OCI-LY3 (cell line): ENCODE measurements around the gene ARMC2.
A peak's percentile ranks its signal among the peaks of the same experiment; 100 is the strongest.

ENCODE experiments used
- H2AFZ ChIP-seq: fragments of 200-600, 300-600 bp; shearing (Covaris generic); 2 replicates; pipeline ENCODE4 v1.6.0; 2014; ENCODE audit warnings: antibody characterized with exemption, low read depth, low read length
- H3K27ac ChIP-seq: fragments of 200-600, 300-600 bp; sonication (generic); 2 replicates; pipeline ENCODE4 v1.5.1; 2014; ENCODE audit warnings: mild to moderate bottlenecking, low read length, moderate library complexity, mixed read lengths
- H3K27me3 ChIP-seq: fragments of 200-600, 300-600 bp; sonication (generic); 2 replicates; pipeline ENCODE4 v1.6.1; 2014; ENCODE audit warnings: low read depth, low read length, mixed read lengths
- H3K36me3 ChIP-seq: fragments of 200-600, 300-600 bp; sonication (generic); replicated peaks from 2 replicates; pipeline ENCODE3; 2014; ENCODE audit warnings: low read depth, low read length, mixed read lengths
- H3K4me1 ChIP-seq: fragments of 300-600, 200-600 bp; sonication (generic); 2 replicates; pipeline ENCODE4 v1.6.1; 2014; ENCODE audit warnings: low read length, mixed read lengths
- H3K4me2 ChIP-seq: fragments of 200-600, 300-600 bp; sonication (generic); 2 replicates; pipeline ENCODE4 v1.6.1; 2014; ENCODE audit warnings: low read length, mixed read lengths
- H3K4me3 ChIP-seq: fragments of 300-600, 200-600 bp; sonication (generic); 2 replicates; pipeline ENCODE4 v1.5.1; 2014; ENCODE audit warnings: antibody characterized with exemption, mild to moderate bottlenecking, low read length, moderate library complexity
- H3K79me2 ChIP-seq: fragments of 300-600, 200-600 bp; shearing (Covaris generic); 2 replicates; pipeline ENCODE4 v1.6.1; 2014; ENCODE audit warnings: mild to moderate bottlenecking, low read length, mixed read lengths
- H3K9ac ChIP-seq: fragments of 300-600, 200-600 bp; shearing (Covaris generic); 2 replicates; pipeline ENCODE4 v1.6.0; 2014; ENCODE audit warnings: mild to moderate bottlenecking, low read length, moderate library complexity
- H3K9me3 ChIP-seq: fragments of 200-600, 300-600 bp; shearing (Covaris generic); 2 replicates; pipeline ENCODE4 v1.6.1; 2014; ENCODE audit warnings: low read length, mixed read lengths; ENCODE audit not compliant: insufficient read depth
- H4K20me1 ChIP-seq: fragments of 200-600, 300-600 bp; sonication (generic); 2 replicates; pipeline ENCODE4 v1.6.1; 2016; ENCODE audit warnings: low read length, mixed read lengths; ENCODE audit not compliant: insufficient read depth
- EZH2phosphoT487 ChIP-seq: fragments of 200-600 bp; shearing (Covaris generic); IDR thresholded peaks from 2 replicates; pipeline ENCODE4 v1.6.1; 2018; ENCODE audit warnings: antibody characterized with exemption, mixed run types, low read depth
- TF ChIP-seq, protein P1 (sequence below): fragments of 200-600, 300-600 bp; sonication (generic); IDR thresholded peaks from 2 replicates; pipeline ENCODE4 v1.5.1; 2014; ENCODE audit warnings: antibody characterized with exemption, low read length, low read depth

The ARMC2 gene

DNA sequence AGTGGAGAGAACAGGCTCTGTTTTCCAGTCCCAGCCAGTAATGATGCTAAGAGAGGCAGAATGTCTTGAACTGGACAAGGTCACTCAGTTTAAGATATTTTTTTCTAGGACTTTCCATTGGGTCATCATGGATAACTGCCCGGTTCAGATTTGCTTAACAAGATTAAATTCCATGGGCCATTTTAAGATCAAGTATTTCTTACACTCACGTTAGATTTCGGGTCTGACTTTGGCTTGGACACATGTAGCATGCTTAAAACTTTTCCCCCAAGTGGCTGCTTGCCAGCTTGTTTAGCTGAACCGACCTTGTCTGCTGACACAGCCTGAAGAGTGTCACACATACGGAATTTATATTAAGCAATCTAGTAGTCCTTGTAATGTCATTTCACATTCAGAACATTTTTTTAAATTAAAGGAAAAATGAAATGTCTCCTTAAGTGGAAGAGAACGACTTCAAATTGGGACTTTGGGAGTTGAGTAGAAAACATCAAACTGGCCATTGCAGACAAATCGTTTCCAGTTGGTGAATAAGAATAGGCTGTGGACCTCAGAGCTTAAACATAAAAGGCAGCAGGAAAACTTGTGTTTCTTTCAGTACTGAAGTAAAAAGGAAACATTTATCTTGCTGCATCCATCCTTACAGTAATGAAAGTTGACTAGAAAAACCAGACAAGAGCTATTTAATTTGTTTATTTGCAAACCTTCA, 29.0 kb downstream of the ARMC2 start:
- Histone ChIP-seq H3K9me3 (peaks cover 4% of the 10 kb centered on the region; the same call in 1 of the 2 replicates), H3K27me3 (peaks cover 68% of the 10 kb centered on the region), H3K27ac (no peak overlapping the region), H2AFZ (no peak overlapping the region), H3K9ac (no peak overlapping the region), H4K20me1 (no peaks in the 10 kb centered on the region), H3K4me2 (no peak overlapping the region), H3K36me3 (peaks cover 3% of the 10 kb centered on the region), H3K4me1 (peaks cover 31% of the 10 kb centered on the region), H3K4me3 (no peak overlapping the region), H3K79me2 (no peaks in the 10 kb centered on the region)
- TF ChIP-seq, protein P1, sequence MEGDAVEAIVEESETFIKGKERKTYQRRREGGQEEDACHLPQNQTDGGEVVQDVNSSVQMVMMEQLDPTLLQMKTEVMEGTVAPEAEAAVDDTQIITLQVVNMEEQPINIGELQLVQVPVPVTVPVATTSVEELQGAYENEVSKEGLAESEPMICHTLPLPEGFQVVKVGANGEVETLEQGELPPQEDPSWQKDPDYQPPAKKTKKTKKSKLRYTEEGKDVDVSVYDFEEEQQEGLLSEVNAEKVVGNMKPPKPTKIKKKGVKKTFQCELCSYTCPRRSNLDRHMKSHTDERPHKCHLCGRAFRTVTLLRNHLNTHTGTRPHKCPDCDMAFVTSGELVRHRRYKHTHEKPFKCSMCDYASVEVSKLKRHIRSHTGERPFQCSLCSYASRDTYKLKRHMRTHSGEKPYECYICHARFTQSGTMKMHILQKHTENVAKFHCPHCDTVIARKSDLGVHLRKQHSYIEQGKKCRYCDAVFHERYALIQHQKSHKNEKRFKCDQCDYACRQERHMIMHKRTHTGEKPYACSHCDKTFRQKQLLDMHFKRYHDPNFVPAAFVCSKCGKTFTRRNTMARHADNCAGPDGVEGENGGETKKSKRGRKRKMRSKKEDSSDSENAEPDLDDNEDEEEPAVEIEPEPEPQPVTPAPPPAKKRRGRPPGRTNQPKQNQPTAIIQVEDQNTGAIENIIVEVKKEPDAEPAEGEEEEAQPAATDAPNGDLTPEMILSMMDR, result no peak
- no peak for TF ChIP-seq EZH2phosphoT487

DNA sequence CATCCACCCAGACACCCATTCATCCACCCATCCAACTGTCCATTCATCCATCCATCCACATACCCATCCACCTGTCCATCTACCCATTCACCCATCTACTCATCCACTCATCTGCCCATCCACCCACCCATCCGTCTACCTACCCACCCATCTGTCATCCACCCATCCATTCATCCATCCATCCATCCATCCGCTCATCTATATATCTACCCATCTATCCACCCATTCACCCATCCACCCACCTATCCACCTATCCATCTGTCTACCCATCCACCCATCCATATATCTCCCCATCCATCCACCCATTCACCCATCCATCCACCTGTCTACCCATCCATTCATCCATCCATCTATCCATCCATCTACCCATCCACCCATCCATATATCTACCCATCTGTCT, 30.7 kb downstream of the ARMC2 start:
- no peak overlapping the region for H3K4me3 ChIP-seq
- no peaks in the 10 kb centered on the region for H3K79me2 ChIP-seq
- peaks cover 3% of the 10 kb centered on the region for H3K36me3 ChIP-seq
- H3K27ac ChIP-seq, result no peak overlapping the region
- peaks cover 56% of the 10 kb centered on the region for H3K27me3 ChIP-seq
- H2AFZ ChIP-seq, result no peak overlapping the region
- H3K9ac ChIP-seq, result no peak overlapping the region
- TF ChIP-seq, protein P1, result no peak
- no peak for TF ChIP-seq EZH2phosphoT487
- peaks cover 13% of the 10 kb centered on the region; the same call in 1 of the 2 replicates for H3K9me3 ChIP-seq
- H3K4me2 ChIP-seq, result no peak overlapping the region
- H3K4me1 ChIP-seq, result peaks cover 29% of the 10 kb centered on the region
- peaks cover 4% of the 10 kb centered on the region; the same call in 1 of the 2 replicates for H4K20me1 ChIP-seq

DNA sequence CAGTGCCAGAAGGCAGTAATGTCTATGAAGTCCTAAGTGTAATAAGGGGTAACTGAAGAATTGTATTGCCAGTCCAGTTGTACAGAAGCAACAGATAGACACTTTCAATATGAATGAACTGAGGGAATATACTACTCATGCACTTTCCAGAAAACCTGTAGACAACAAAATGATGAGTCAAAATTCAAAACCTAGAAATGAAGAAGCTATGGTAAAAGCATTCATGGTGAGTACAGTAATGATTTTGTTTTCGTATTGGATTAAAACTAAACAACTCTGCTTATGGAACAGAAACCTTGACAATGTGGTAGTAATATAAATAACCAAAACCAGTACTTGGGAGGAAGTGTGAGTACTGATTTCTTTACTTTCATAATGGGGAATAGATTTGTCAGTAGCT, 35.0 kb downstream of the ARMC2 start:
- TF ChIP-seq EZH2phosphoT487, result peak; percentile 62; the same call in 1 of the 2 replicates
- TF ChIP-seq, protein P1, result no peak
- Histone ChIP-seq H4K20me1 (peaks cover 4% of the 10 kb centered on the region; the same call in 1 of the 2 replicates), H3K27me3 (peaks cover 53% of the 10 kb centered on the region), H3K4me3 (no peak overlapping the region), H2AFZ (no peak overlapping the region), H3K9me3 (peaks cover 13% of the 10 kb centered on the region; the same call in 1 of the 2 replicates), H3K36me3 (peaks cover 3% of the 10 kb centered on the region), H3K4me1 (peaks cover 23% of the 10 kb centered on the region), H3K4me2 (peak overlapping the region; percentile 38; the same call in 1 of the 2 replicates), H3K79me2 (no peaks in the 10 kb centered on the region), H3K27ac (peak overlapping the region; percentile 28; the same call in 1 of the 2 replicates), H3K9ac (no peak overlapping the region)

DNA sequence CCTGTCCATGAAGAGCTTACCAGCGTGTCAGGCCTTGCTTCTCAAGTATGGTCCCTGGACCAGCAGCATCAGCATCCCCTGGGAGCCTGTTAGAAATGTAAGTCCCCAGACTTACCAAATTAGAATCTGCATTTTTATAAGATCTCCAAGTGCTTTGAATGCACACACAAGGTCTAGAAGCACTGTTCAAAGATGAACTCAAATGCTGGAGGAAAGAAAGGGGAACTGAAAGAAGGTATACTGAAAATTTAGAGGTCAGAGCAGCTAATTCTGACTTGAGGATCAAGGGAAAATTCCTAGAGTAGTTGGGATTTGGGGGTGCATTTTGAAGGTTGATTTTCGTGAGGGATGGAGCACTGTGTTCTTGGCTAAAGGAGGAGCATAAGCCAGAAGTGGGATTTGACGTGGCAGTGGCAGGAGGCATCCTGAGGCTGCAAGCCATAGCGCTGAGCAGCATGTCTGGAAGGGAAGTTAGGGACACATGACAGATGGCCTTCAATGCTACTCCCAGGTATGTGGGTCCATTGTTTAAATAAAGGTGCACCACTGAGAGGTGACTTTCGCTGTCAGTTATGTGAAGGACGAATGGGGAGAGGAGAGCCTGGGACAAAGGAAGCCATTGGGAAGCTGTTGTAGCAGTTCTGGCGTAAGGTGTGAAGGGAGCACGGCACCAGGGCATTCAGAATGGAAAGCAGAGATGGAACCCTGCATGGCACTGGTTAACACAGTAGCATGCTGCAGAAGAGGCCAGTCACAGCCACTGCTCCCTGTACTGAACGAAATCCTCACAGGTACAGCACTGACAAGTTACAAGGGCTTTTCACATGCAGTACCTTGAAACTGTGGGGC, 36.2 kb downstream of the ARMC2 start:
- peaks cover 23% of the 10 kb centered on the region for H3K4me1 ChIP-seq
- no peaks in the 10 kb centered on the region for H3K79me2 ChIP-seq
- H4K20me1 ChIP-seq, result peaks cover 4% of the 10 kb centered on the region; the same call in 1 of the 2 replicates
- H3K4me2 ChIP-seq, result peak overlapping the region; percentile 38
- H3K9ac ChIP-seq, result no peak overlapping the region
- H3K27me3 ChIP-seq, result peaks cover 44% of the 10 kb centered on the region
- H3K9me3 ChIP-seq, result peaks cover 13% of the 10 kb centered on the region; the same call in 1 of the 2 replicates
- no peak for TF ChIP-seq EZH2phosphoT487
- TF ChIP-seq, protein P1, result no peak
- no peak overlapping the region for H3K27ac ChIP-seq
- no peak overlapping the region for H2AFZ ChIP-seq
- H3K36me3 ChIP-seq, result peaks cover 3% of the 10 kb centered on the region
- H3K4me3 ChIP-seq, result no peak overlapping the region
